GM21381 (cell line): Measurements from ENCODE around the gene DDIT3.

Source experiments
- ATAC-seq: cut with Tn5 transposase; IDR thresholded peaks from one replicate; pipeline ENCODE4 v1.9.1; 2021; ENCODE audit warnings: mild to moderate bottlenecking, moderate library complexity; ENCODE audit not compliant: unreplicated experiment

The DDIT3 gene

DNA sequence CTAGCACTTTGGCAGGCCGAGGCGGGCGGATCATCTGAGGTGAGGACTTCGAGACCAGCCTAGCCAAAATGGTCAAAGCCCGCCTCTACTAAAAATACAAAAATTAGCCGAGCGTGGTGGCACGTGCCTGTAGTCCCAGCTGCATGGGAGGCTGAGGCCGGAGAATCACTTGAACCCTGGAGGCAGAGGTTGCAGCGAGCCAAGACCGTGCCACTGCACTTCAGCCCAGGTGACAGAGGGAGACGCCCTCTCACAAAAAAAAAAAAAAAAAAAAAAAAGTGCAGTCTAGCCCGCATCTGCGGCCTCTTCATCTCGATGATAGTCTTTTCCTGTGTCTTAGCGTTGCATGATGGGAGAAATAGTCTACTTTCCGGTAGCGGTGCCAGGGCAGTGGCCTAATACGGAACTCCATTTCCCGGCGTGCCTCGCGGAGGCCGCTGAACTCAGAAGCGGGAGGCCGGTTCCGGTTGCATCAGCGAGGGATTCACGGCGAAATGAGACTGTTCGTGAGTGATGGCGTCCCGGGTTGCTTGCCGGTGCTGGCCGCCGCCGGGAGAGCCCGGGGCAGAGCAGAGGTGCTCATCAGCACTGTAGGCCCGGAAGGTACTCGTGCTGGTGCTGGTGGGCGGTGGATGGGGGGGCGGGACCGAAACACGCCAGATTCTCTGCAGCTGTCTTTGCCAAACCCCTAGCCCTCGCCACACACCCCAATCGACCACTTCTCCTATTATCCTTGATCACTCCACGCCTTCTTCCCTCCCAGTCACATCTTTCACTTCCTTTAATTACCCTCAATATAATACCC lies 32.5 kb downstream of the DDIT3 start, which contains the start of gene MARS1:
Gene MARS1 (plus strand): TSS at position 472 of the 805 bp plus-strand sequence. CDS start 23 bp downstream, at position 495.
- ATAC-seq = peak; percentile 98

DNA sequence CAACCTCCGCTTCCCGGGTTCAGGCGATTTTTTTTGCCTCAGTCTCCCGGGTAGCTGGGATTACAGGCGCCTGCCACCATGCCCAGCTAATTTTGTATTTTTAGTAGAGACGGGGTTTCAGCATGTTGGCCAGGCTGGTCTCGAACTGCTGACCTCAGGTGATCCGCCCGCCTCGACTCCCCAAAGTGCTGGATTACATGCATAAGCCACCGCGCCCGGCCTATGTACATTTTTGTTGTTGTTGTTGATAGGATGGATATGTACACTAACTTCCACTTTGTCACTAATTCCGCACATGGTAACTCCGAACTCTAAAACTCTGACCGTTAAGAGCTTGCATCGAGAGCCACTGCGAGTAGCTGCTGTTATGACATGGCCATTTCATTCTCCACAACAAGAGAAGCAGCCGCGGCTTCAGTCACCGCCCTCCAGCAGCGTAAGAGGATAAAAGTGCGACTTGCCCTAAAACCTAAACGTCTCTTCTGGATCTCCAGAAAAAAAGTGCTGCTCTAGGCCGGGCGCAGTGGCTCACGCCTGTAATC lies 33.2 kb downstream of the DDIT3 start:
- ATAC-seq = no peak

DNA sequence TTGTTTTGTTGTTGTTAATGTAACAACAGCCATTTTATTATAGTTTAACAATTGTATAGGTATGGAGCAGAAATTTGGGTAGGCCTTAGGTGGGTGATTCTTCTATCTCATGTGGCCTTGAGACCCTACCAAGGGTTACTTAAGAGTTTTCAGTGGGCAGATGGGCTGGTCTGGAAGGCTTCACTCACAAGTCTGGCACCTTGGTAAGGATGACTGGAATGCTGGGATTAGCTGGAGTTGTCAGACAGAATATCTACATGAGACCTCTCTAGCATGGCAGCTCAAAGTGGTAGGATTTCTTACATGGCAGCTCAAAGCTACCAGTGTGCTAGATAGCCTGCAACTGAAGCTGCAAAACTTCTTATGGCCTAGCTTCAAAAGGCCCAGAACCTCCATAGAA lies 34.6 kb downstream of the DDIT3 start:
- ATAC-seq = no peak

DNA sequence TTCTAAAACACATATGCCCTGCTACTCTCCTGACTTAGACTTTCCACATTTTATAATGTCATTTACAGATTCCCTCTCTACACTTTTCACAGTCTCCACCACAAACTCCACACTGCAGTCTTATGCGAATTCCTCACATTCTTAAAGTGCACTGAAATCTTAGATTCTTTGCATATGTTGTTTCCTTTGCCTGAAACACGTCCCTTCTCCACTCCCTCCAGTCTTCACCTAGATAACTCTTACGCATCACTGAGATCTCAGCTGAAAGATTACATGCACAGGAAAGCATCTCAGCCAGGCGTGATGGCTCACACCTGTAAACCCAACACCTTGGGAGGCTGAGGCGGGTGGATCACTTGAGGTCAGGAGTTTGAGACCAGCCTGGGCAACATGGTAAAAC lies 36.8 kb downstream of the DDIT3 start:
- ATAC-seq = no peak

DNA sequence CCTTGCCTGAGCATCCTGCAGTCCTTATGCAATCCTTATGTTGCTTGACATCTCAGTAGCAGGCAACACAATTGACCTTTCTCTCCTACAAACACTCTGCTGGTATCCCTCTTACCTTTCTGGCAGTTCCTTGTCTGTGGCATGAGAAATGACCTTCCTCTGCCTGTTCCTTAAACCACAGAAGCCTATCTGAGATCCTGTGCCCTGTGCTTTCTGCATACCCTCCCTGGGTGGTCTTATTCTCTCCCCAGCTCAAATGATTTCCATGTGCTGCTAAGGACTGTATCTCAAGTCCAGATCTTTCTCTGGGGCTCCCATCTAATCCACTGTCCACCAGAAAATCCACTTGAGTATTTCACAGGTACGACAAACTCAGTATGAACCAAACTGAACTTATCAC lies 38.6 kb downstream of the DDIT3 start:
- no peak for ATAC-seq

DNA sequence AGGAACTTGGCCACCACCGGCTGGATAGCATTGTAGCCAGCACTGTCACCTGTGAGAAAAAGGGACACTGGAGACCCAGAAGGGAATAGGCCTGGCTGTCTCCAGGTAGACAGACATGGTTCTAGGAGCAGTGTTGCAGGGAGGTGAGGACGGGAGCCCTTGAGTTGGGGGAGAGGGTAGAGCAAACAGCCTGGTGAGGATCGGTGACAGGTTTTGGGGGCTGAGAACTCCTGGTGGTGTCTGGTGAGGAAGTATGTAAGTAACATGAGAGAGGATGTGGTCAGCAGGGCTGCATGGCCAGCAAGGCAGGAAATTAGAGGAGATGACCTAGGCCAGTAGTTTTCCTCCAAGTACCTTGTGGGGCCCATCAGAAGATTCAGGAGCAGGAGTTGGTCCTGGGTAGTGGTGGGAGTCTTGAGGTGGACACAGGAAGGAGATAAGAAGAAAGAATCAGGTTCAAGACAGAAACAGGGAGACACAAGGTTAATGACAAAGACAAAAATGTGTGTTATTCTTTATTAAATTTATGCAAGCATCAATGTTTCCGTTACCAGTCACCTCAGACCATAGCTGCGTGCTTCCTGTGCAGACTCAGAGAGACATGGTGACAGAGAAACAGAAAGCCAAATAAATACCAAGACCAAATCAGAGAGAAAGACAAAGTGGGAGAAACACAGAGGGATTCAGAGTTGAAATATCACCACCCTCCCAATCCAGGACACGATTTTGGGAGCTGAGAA lies 40.8 kb downstream of the DDIT3 start, which contains the start of gene ARHGAP9:
Gene ARHGAP9 (minus strand): TSS at position 491 of the 740 bp plus-strand sequence. CDS start 460 bp downstream, at position 31.
- ATAC-seq = no peak

DNA sequence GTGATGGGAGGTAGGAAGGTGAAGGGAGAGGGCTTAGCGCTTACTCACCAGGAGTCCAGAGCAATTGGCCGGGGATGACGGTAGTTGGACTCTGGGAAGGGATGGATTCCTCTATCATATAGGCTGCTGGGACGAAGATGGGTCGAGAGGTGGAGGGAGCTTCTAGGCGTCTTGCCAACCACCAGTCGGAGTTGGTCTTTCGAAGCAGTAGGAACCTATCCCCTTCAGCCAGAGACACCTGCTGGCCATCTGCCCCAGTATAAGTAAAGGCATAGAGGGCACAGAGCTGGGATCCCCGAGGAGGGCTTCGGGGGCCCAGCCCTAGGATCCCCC lies 41.3 kb downstream of the DDIT3 start:
- no peak for ATAC-seq

DNA sequence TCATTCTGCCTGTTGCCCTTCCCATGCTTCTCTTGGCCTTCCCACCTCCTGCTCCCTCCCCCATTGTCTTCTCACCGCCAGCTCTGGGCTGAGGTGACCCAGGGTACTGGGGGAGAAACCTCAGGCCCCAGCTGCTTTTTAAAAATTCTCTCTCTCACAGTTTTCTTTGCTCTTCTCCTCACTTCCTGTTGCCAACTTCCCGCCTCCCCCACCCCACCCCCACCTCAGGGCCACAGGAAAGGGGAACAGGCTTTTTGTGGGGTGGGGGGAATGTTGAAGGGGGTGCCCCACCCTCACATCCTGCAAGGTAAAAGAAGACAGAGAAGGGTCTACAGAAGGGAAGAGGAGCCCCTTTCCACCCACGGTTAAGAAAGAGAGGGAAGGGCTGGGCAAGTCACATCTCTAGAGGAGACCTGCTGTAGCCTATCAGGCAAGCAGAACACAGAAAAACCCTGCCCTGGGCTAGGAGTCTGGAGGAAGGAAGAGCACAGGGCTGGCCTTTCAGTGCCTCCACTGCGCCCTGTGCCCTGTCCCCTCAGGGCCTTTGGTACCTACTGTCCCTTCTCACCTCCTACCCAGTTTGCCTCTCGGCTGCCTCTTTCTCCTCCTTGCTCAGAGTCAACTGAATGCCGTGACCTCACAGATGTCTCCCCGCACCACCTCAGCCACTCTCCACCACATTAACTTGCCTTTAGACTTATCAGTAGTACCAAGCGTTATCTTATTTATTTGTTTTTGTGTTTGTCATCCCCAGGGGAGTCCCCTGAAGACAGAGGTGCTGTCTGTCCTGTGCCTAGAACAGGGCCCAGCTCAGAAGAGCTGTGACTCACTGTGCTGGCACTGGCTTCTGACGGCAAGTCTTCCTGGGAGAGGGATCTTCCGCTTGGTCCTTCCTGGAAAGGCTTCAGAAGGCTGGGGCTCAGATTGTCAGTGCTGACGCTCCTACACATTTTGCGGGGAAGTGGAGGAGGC lies 42.3 kb downstream of the DDIT3 start:
- ATAC-seq = peak; percentile 35

DNA sequence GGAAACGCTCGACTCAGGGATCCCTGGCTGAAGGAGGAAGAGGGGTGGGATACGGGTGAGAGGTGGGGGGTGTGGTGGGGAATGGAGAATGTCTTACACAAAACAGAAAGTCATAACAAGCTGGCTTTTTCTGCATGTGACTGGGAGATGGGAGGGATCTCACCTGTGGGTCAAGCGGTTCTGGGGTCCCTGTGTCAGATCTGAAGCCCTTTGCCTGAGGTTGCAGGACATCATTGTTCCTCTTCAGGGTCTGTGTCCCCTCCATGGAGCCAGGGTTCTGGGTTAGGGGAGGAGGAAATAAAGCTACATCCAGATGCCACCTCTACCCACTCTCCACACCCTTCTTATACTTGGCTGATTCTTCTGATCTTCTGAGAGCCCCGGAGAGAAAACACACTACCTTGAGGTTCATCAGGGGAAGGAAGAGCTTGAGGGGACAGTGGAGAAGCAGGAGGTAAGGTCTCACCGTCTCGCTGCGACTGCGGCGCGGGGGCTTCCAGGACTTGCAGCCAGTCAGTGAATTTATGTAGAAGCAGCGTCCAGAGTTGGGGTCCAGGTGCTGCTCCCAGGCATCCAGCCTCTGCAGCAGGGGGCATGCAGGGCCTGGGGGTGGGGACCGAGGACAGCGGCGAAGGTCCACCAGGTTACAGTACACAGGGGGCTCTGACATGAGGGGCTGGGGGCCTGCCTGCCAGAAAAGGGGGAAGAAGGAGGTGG lies 43.2 kb downstream of the DDIT3 start:
- ATAC-seq = no peak

DNA sequence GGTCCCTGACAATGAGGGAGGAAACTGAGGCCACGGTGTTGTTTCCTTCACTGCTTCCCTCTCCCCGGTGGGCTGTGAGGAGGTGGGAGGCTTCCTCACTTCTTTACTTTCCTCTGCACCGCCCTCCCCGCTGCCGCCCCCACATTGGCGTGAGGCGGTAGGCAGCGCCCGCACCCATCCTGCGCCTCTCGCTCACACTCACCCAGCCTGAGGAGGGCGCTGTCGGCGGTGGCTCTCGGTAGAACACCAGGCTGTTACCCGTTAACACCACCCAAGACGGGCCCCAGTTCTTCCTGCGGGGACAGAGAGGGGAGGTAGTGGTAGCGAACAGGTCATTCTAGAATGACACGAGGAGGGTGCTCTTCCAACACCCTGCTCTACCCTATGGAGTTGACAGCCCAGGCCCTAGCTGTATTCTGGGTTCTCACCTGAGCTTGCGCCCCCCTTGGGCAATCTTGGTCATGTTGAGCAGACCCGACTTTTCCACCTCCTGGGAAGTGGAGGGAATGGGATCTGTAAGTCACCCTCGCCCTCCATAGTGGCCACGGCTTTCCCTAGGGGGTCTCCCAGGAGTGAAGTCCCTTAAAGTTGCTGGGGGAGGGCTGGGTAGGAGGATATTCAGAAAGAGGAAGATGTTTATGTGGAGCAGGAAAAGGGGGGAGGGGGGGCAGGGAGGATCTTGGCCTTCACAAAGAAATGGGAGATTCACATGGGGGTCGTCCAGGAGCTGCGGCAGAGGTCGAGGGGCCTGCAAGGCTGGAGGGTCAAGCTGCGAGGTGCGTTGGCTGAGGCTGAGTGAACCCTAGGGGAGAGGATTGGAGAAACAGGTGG lies 43.9 kb downstream of the DDIT3 start:
- ATAC-seq = peak; percentile 36

DNA sequence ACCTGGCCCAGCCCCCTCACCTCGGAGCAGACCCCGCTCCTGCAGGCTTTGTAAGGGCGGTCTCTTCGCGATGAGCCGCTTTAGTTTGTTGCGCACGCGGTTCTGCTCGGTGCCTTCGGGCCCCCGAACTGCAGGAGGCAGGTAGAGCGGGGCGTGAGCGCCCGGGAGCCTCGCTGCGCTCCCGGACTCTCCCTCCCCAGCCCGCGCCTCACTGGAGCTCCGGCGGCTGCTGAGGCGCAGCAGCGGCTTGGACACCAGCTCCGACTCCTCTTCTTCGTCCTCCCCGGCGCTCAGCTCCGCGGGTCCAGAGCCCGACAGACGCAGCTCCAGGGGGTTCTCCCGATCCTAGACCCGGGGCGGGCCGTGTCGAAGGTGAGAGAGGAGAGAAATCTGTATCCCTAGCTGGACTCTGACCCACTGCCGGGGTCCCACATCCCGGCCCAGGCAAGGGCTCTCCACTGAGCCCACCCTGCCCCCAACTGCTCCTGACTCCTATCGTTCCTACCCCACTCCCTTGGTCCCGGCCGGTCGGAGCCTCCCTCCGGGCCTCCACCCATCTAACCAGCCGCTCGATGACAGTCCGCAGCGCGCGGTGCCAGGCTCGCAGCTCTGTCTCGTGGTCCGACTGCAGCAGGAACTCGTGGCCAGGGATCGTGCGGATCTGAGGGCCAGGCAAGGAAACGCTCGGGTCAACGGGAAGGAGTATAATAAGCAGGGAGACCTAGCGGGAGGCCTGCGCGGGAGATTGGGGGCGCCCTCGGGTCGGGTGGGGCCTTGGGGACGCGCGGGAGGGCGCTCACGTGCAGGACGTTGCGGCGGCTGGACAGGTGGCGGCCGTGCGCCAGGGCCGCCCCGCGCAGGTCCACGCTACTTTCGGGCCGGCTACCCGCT lies 44.8 kb downstream of the DDIT3 start:
- ATAC-seq = no peak

DNA sequence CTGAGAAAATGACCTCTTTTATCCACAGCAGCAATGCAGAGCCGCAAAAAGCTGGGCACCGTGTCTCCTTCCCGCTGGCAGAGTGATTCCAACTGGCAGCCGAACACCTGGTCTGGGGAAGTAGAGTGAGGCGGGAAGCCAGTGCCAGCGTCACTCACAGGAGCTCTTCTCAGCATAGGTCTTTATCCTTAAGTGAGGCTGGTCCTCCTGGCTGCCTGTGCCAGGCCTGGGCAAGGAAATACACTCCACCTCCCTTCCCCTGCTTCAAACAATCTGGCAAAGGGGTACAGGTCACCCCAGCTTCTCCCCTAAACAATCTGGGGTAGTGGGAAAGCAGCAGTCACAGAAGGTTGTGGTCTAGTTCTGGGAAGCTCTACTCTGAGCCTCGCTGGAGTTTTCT lies 45.5 kb downstream of the DDIT3 start:
- no peak for ATAC-seq

DNA sequence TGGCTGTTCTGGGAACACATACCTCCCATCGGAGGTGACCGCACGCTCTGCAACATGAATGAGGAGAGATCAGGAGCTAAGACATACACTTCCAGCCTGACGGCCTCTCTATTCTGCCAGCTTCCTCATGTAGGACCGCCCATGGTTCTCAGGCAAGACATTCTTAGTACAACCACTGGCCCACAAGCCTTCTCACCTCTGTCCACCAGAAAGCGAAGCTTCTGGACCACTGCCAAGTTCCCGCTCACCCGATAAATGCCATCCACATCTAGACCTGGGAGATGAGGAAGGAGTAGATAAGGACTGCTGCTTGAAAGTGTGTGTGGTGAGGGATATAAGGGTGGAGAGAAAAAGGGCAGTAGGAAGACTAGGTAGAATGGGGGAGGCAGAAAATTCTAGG lies 45.9 kb downstream of the DDIT3 start:
- ATAC-seq = no peak

DNA sequence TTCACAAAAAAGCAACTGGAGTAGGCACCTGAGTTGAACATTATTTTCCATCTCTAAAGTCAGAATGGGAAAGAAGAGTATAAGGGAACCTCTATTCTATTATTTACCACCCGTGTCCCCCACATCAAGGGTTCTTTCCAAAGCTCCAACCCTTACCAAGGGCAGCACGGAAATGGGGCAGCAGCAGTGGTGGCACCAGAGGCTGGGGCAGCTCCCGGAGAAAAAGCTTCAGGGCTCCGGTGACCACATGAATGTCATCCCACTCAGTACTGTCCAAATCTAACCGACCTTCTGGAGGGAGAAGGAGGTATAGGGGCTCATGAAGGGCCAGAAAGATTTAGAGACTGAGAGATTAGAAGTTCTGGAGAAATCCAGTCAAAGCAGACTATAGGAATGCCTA lies 46.4 kb downstream of the DDIT3 start:
- no peak for ATAC-seq

DNA sequence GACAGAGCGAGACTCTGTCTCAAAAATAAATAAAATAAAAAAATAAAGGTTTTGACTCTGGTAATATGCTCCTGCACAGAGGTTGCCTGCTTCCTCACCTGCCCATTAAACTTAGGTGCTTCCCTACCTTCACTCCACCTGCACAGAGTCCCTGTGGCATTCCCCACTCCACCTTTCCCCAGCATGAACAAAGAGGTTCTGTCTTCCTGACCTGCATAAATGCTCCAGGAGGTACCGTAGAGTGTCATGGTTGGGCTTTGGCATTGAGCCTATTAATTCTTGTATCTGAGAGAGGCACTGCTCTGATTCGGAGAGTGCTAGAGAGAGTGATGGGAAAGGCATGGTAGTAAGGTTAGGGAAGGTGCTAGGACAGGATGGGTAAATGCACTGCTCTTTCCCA lies 46.9 kb downstream of the DDIT3 start:
- no peak for ATAC-seq

DNA sequence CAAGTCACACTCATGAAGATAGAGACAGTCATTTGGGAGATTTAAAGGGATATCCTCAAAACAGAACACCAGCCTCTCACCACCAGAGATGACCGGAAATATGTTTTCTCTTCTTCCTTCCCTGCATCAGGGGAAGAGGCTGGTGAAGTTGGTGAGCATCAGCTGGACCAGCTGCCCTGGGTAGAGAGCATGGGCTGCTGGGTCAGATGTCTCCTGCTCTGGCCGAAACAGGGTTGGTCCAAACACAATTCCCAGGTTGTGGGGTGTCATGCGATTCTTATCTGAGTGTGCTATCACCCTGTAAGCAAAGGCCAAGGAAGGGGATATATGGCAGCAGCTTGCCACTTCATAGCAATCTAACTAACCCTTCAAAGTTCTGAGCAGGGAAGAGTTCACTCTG lies 47.9 kb downstream of the DDIT3 start:
- no peak for ATAC-seq

DNA sequence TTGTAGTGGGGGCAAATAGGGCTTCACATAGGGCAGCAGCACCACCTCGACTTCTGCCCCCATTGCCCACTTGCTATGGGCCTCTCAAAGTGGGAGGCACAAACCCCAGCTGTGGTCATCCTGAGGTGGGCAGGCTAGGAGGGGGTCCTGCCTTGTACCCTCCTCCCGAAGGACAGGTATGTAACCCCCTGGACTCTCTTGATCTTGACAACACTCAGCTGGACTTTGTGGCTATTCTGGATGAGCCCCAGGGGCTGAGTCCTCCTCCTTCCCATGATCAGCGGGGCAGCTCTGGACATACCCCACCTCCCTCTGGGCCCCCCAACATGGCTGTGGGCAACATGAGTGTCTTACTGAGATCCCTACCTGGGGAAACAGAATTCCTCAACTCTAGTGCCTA lies 48.7 kb downstream of the DDIT3 start:
- ATAC-seq = no peak

DNA sequence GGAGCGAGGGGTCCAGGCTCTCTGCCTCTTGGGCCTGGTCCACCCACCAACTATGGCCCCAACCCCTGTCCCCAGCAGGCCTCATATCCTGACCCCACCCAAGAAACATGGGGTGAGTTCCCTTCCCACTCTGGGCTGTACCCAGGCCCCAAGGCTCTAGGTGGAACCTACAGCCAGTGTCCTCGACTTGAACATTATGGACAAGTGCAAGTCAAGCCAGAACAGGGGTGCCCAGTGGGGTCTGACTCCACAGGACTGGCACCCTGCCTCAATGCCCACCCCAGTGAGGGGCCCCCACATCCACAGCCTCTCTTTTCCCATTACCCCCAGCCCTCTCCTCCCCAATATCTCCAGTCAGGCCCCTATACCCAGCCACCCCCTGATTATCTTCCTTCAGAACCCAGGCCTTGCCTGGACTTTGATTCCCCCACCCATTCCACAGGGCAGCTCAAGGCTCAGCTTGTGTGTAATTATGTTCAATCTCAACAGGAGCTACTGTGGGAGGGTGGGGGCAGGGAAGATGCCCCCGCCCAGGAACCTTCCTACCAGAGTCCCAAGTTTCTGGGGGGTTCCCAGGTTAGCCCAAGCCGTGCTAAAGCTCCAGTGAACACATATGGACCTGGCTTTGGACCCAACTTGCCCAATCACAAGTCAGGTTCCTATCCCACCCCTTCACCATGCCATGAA lies 49.2 kb downstream of the DDIT3 start:
- ATAC-seq = no peak
